K562 (cell line): ENCODE data around the gene ATG7. TPM values are rescaled to one million over a fixed set of nuclear protein-coding genes. Genes with fewer than 3 reads are reported as not detected.

Experiments
- ATAC-seq: fragments of 200-7000 bp; cut with Tn5 transposase; 3 replicates; pipeline ENCODE4 v1.9.1; 2020; ENCODE audit warnings: moderate library complexity
- BruUV-seq: library from RNA; stranded (reverse); fragments of 400-500 nt; replicated peaks from 2 replicates; lab custom pipeline; 2021; lab: Mats Ljungman, UMichigan
- CTCF ChIA-PET: fragments of 300-600 bp; formaldehyde crosslinking; extraction: SDS; loops from one replicate; lab custom pipeline; 2021; ENCODE audit warnings: low intra/inter-chr PET ratio; lab: Yijun Ruan, JAX
- POLR2A ChIA-PET: fragments of 300-600, 350-650 bp; sonication (Branson Sonifier 250); formaldehyde crosslinking; extraction: SDS; loops from one replicate; lab custom pipeline; 2021; ENCODE audit warnings: antibody characterized with exemption, inconsistent platforms; lab: Yijun Ruan, JAX
- DNase-seq, 4 experiments: peaks; one replicate each; pipeline versions ENCODE4 v3.0.0 to v3.0.0-alpha.2; 2011 to 2018; ENCODE audit warnings: low spot score in 3 of 4, mixed read lengths in 3 of 4; ENCODE audit errors: extremely low read depth in 1 of 4
- FAIRE-seq: peaks from 2 replicates; lab custom pipeline; 2011; peaks lifted over from hg19 to GRCh38; lab: Jason Lieb, UNC
- H2AFZ ChIP-seq: 2 replicates; pipeline ENCODE4 v1.6.0; 2011; ENCODE audit warnings: low read depth, low read length, control low read depth, inconsistent platforms
- H3K27ac ChIP-seq: fragments of 200-600 bp; 3 replicates; pipeline ENCODE4 v1.8.0; 2011; ENCODE audit warnings: low read depth, mild to moderate bottlenecking, control low read depth, inconsistent platforms, low read length, moderate library complexity, mixed read lengths; ENCODE audit errors: extremely low read depth
- H3K27me3 ChIP-seq, 2 experiments: fragments of 300-600 bp in 1 of 2; 2 replicates in 1 of 2; 3 replicates in 1 of 2; pipeline versions ENCODE4 v1.6.0 to v1.8.0; 2011; ENCODE audit warnings: inconsistent platforms in 2 of 2, low read length in 2 of 2, mild to moderate bottlenecking in 1 of 2, mixed read lengths in 1 of 2, moderate library complexity in 1 of 2; ENCODE audit not compliant: control insufficient read depth in 2 of 2, insufficient read depth in 2 of 2
- H3K36me3 ChIP-seq: fragments of 300-600 bp; 3 replicates; pipeline ENCODE4 v1.8.0; 2011; ENCODE audit warnings: mild to moderate bottlenecking, low read length, inconsistent platforms; ENCODE audit not compliant: control insufficient read depth, insufficient read depth
- H3K4me1 ChIP-seq, 2 experiments: fragments of 200-600 bp in 1 of 2; replicated peaks in 1 of 2; 2 replicates in 1 of 2; 3 replicates in 1 of 2; pipeline versions ENCODE4 v1.5.1 to v1.8.0; 2011; ENCODE audit warnings: inconsistent platforms in 2 of 2, low read length in 2 of 2, mild to moderate bottlenecking in 1 of 2, mixed read lengths in 1 of 2, moderate library complexity in 1 of 2; ENCODE audit not compliant: control insufficient read depth in 2 of 2, insufficient read depth in 2 of 2
- H3K4me2 ChIP-seq: 2 replicates; pipeline ENCODE4 v1.6.1; 2011; ENCODE audit warnings: low read length, control low read depth, inconsistent platforms, mixed read lengths; ENCODE audit not compliant: insufficient read depth
- H3K4me3 ChIP-seq: fragments of 200-600 bp; sonication (generic), shearing (Covaris generic); 2 replicates; pipeline ENCODE4 v1.5.1; 2016; ENCODE audit warnings: control low read depth, inconsistent platforms
- H3K79me2 ChIP-seq: fragments of 200-600 bp; 3 replicates; pipeline ENCODE4 v1.8.0; 2011; ENCODE audit warnings: low read length, inconsistent platforms; ENCODE audit not compliant: control insufficient read depth, insufficient read depth
- H3K9ac ChIP-seq, 2 experiments: 2 replicates each; pipeline versions ENCODE4 v1.6.0 to v1.6.1; 2011; ENCODE audit warnings: low read depth in 2 of 2, low read length in 2 of 2, control low read depth in 1 of 2, inconsistent platforms in 1 of 2, mild to moderate bottlenecking in 1 of 2, mixed read lengths in 1 of 2; ENCODE audit not compliant: insufficient read depth in 1 of 2
- H3K9me1 ChIP-seq: one replicate; pipeline ENCODE4 v1.6.0; 2011; ENCODE audit warnings: inconsistent platforms, mild to moderate bottlenecking, low read length, moderate library complexity; ENCODE audit not compliant: control insufficient read depth, insufficient read depth
- H3K9me3 ChIP-seq: replicated peaks from 2 replicates; pipeline ENCODE4 v1.5.1; 2011; ENCODE audit warnings: low read depth, low read length, inconsistent platforms; ENCODE audit not compliant: control insufficient read depth, insufficient read depth
- H4K20me1 ChIP-seq: replicated peaks from 2 replicates; pipeline ENCODE4 v1.6.1; 2011; ENCODE audit warnings: low read length, inconsistent platforms, mixed read lengths; ENCODE audit not compliant: control insufficient read depth, insufficient read depth
- BCOR ChIP-seq: fragments of 450-650 bp; IDR thresholded peaks from 2 replicates; pipeline ENCODE4 v1.6.1; 2016
- CBX8 ChIP-seq: fragments of 200-600 bp; sonication (generic); IDR thresholded peaks from 2 replicates; pipeline ENCODE4 v1.6.1; 2012; ENCODE audit warnings: borderline replicate concordance, mixed run types, low read depth, mild to moderate bottlenecking, moderate library complexity, mixed read lengths, low read length, control low read depth, inconsistent platforms; ENCODE audit not compliant: poor library complexity, severe bottlenecking; ENCODE audit errors: extremely low read depth
- FOXA3 ChIP-seq, 2 experiments: fragments of 450-650 bp in 1 of 2; sonication (generic) in 1 of 2; formaldehyde crosslinking; IDR thresholded peaks in 1 of 2; conservative IDR thresholded peaks in 1 of 2; 2 replicates each; pipeline versions ENCODE4 v1.4.0 to v1.8.0; 2020 to 2022; ENCODE audit warnings: mild to moderate bottlenecking in 2 of 2, missing genetic modification reagents in 1 of 2
- FOXK2 ChIP-seq, 2 experiments: fragments of 450-650 bp; IDR thresholded peaks in 1 of 2; conservative IDR thresholded peaks in 1 of 2; 2 replicates each; pipeline ENCODE4 v1.6.1; 2016; ENCODE audit warnings: low read depth in 2 of 2, mild to moderate bottlenecking in 1 of 2
- LARP7 ChIP-seq: fragments of 450-650 bp; IDR thresholded peaks from 2 replicates; pipeline ENCODE4 v1.6.1; 2016
- NRF1 ChIP-seq, 2 experiments: fragments of 450-650 bp; IDR thresholded peaks in 1 of 2; conservative IDR thresholded peaks in 1 of 2; 2 replicates each; pipeline ENCODE4 v1.6.1; 2014; ENCODE audit warnings: mild to moderate bottlenecking in 2 of 2
- PTBP1 ChIP-seq: fragments of 200-400 bp; formaldehyde crosslinking; IDR thresholded peaks from 2 replicates; pipeline ENCODE4 v1.6.1; 2017; ENCODE audit warnings: low read depth, low read length
- THRAP3 ChIP-seq: fragments of 450-650 bp; IDR thresholded peaks from 2 replicates; pipeline ENCODE4 v1.6.1; 2016; ENCODE audit warnings: mild to moderate bottlenecking, inconsistent platforms, borderline replicate concordance
- TRIM28 ChIP-seq: fragments of 450-650 bp; IDR thresholded peaks from 2 replicates; pipeline ENCODE4 v1.6.1; 2017
- WGBS: fragments of 100-300 bp; shearing (Covaris generic); methylation state at CpG from one replicate; pipeline ENCODE4 v1.1.6; 2016; ENCODE audit warnings: low coverage, mixed read lengths; ENCODE audit not compliant: insufficient coverage; ENCODE audit errors: missing lambda C conversion rate; 5-methylcytosine and 5-hydroxymethylcytosine counted together
- in situ Hi-C: fragments of 300-500 bp; cut with MboI; formaldehyde crosslinking; loops from 4 replicates; pipeline ENCODE4 v1.15.0; 2018; ENCODE audit warnings: inconsistent platforms, mixed read lengths
- intact Hi-C: fragments of 100-400 bp; cut with micrococcal nuclease; formaldehyde crosslinking; loops from 2 replicates; pipeline ENCODE4 v1.14.2; 2022
- polyA plus RNA-seq, 8 experiments: library from polyadenylated mRNA; depleted of rRNA in 4 of 8; stranded (reverse) in 5 of 8; unstranded in 3 of 8; fragments of >200 nt; fragmentation: Nextera tagmentation in 2 of 8; fragmentation: Illumina TruSeq in 1 of 8; extraction: Ambion mirVana in 2 of 8; extraction: Trizol in 1 of 8; gene quantifications; 2 replicates each; pipeline versions ENCODE4 v1.2.1 to v1.2.3, GENCODE V29; 2011 to 2014; ENCODE audit warnings: inconsistent platforms in 1 of 8, missing spikeins in 1 of 8
- total RNA-seq, 7 experiments: library from RNA; depleted of rRNA in 6 of 7; stranded (reverse); fragments of >200 nt in 6 of 7; fragmentation: Illumina TruSeq in 2 of 7; extraction: Trizol in 2 of 7; gene quantifications; 2 replicates each; pipeline versions ENCODE4 v1.2.1 to v1.2.3, GENCODE V29; 2011 to 2021; ENCODE audit warnings: low replicate concordance in 1 of 7

The ATG7 gene
- total and polyA plus RNA-seq, 9 of the 15 experiments (the other 6 are each of a cell fraction or from before 2014, with no cell fraction given), result 18.3 to 45.3 (median 33.6) TPM

DNA sequence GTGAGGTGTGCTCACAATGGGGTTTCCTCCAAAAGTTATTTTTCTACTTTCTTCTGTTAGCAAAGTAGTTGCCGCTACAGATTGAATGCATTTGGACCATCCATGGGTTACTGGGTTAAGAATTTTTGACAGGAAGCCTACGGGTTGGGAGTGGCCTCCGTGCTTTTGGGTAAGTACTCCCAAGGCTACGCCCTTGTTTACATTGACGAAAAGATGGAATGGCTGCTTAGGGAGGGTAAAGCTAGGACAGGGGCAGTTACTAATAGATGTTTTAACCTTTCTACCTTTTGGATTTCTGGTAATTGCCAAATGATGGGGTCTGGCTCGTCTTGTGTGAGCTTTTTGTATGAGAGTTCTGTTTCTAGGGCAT lies 20.4 kb upstream of the ATG7 start:
- TF ChIP-seq CBX8, result no peak
- TF ChIP-seq NRF1 (conservative IDR thresholded peaks at IDR 0.05 in 1 of 2, IDR thresholded peaks at IDR 0.05 in 1 of 2), result no peak
- 0 out of 4 replicates have a peak, but pooled peaks of 1 of the 2 experiments have one; percentile 31 for TF ChIP-seq FOXA3 (CRISPR knock-in tag; conservative IDR thresholded peaks at IDR 0.05 in 1 of 2, IDR thresholded peaks at IDR 0.05 in 1 of 2)
- no peak for TF ChIP-seq PTBP1
- no peak for TF ChIP-seq THRAP3
- TF ChIP-seq TRIM28, result no peak
- TF ChIP-seq FOXK2 (conservative IDR thresholded peaks at IDR 0.05 in 1 of 2, IDR thresholded peaks at IDR 0.05 in 1 of 2; ENCODE audit: low read depth in 2 of 2), result peak in 1 of 2 experiments; percentile 51; a peak in 1 of 4 replicates
- TF ChIP-seq BCOR, result no peak
- no peak for TF ChIP-seq LARP7
- H3K27me3 ChIP-seq, result peaks cover 2 to 8% of the 10 kb centered on the region in 2 experiments; a peak in 2 of 5 replicates
- 37% methylated on average over 6 of the region's 6 CpGs for WGBS
- no peaks in the 10 kb centered on the region for H3K79me2 ChIP-seq
- no peak for ATAC-seq
- H3K4me2 ChIP-seq, result no peak overlapping the region
- intact Hi-C loops, result no loop called here
- no peaks in the 10 kb centered on the region for H3K36me3 ChIP-seq
- H3K4me1 ChIP-seq, result peaks cover 0 to 28% of the 10 kb centered on the region in 2 experiments; a peak in 3 of 5 replicates
- no peak overlapping the region for H3K9ac ChIP-seq
- no peak for FAIRE-seq
- no peak for DNase-seq
- in situ Hi-C loops, result no loop called here
- H4K20me1 ChIP-seq, result no peaks in the 10 kb centered on the region
- H2AFZ ChIP-seq, result peak overlapping the region; percentile 84
- H3K9me1 ChIP-seq, result no peaks in the 10 kb centered on the region
- no peak overlapping the region for H3K4me3 ChIP-seq
- H3K9me3 ChIP-seq, result no peaks in the 10 kb centered on the region
- H3K27ac ChIP-seq, result no peak overlapping the region
- no TSS peak for BruUV-seq
- ChIA-PET POLR2A (no interaction called here), CTCF (no interaction called here)
